ENCODE results near the gene CCL28.
"Not testable (repeated sequence)": the region's sequence is repeated elsewhere in the genome, so short reads cannot be mapped to it uniquely, and the experiment has no call there.

The CCL28 gene

DNA sequence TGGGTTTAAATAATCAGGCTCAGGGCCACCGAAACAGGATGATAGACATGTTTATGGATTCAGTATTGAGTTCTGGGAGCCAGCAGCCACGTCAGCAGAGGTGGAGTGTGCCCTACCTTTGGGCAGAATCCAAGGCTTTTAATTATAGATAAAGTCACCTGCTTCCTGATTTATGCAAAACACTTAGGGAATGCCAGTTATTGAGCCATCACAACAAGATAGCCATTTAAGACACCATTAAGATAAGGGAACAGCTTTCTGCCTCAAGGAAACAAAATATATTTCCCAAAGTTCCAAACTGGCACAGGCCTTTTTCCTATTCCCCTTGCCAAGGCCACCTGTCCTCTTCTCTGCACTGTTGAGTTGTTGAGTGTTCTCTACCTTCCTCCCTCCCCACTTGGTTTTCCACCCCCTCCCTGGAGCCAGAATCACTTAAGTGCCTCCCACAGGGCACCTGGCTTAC is 2.4 kb downstream of the CCL28 start:
- DNase-seq (ENCODE audit: low spot score) = no peak

DNA sequence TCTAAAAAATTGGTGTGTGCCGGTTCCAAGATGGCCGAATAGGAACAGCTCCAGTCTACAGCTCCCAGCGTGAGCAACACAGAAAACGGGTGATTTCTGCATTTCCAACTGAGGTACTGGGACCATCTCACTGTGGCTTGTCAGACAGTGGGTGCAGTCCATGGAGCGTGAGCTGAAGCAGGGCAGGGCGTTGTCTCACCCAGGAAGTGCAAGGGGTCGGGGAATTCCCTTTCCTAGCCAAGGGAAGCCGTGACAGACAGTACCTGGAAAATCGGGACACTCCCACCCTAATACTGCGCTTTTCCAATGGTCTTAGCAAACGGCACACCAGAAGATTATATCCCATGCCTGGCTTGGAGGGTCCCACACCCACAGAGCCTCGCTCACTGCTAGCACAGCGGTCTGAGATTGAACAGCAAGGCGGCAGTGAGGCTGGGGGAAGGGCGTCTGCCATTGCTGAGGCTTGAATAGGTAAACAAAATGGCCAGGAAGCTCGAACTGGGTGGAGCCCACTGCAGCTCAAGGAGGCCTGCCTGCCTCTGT is 9.6 kb downstream of the CCL28 start:
- not testable (repeated sequence) for DNase-seq (ENCODE audit: low spot score)

DNA sequence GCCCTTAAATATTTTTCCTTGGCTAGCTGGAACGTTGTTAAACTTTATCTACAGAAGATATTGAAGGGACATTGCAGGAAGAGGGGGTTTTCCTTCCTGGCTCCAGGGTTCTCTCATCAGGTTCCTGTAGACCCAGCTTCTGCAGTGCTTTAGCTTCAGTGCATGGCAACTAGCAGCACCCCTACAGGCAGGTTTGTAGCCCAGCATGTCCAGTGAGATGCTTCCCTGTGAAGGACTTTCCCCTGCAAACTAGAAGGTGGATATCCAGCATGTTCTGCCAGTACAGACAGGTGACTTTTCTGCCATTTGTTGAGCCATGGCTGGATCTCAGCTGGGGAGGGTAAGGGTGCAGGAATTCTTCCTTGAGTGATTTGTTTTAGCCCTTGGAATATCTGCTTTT is 10.4 kb downstream of the CCL28 start:
- DNase-seq (ENCODE audit: low spot score) = peak; percentile 79

DNA sequence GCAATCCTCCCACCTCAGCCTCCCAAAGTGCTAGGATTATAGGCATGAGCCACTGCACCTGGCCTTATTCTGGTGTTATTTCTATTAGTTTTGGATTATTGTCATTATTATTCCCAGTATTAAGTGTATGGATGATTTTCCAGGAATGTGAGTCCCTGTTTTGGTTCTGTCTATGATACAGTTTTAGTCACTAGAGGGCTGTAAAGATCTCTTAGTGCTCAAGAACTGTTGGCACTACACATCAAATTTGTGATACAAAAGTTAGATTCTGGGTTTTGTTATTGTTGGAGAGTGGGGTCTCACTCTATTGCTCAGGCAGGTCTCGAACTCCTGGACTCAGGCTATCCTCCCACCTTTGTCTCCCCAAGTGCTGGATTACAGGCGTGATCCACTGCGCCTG is 12.1 kb downstream of the CCL28 start:
- no peak for DNase-seq (ENCODE audit: low spot score)

DNA sequence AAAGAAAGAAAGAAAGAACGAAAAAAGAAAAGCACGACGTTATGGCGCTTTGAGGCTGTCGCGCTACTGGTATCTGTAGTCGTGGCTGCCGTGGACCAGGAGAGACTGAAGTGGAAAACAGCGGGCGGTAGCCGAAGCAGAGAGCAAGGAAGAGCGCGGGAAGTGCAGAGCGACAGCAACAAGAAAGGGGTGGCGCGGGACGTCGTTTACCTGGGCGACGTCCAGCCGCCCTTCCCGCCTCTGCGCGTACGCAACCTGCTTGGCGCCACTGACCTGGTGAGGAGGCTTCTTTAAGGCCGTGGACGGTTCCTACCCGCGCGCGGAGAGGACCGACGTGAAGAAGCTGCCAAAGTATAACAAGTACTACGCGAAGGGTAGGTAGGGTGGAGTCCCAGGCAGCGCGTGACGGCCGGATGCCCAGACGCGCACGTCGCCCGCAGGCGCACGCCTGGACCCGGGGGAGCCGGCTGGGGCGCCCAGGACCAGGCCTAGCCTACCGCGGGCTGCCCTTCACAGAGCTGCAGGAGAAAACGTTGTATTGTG is 15.4 kb downstream of the CCL28 start:
- no peak for DNase-seq (ENCODE audit: low spot score)

DNA sequence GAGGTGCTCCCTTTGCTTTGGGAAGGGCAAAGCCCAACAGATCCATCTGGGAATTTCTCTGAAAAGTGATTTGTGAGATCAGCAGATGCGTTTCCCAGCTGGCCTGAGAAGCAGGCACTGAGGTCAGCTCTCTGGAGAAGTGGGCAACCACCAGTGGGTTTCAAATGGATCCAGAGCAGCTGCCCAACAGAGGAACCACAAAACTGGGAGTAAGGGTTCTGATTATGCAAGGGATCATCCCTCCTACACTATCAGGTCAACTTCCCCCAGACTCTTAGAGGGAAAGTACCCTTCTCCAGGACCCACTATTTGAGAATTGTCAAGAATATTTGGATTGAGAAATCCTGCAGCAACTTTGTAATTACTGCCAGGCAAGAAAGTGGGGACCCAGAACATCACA is 21.7 kb downstream of the CCL28 start:
- DNase-seq (ENCODE audit: low spot score) = no peak

DNA sequence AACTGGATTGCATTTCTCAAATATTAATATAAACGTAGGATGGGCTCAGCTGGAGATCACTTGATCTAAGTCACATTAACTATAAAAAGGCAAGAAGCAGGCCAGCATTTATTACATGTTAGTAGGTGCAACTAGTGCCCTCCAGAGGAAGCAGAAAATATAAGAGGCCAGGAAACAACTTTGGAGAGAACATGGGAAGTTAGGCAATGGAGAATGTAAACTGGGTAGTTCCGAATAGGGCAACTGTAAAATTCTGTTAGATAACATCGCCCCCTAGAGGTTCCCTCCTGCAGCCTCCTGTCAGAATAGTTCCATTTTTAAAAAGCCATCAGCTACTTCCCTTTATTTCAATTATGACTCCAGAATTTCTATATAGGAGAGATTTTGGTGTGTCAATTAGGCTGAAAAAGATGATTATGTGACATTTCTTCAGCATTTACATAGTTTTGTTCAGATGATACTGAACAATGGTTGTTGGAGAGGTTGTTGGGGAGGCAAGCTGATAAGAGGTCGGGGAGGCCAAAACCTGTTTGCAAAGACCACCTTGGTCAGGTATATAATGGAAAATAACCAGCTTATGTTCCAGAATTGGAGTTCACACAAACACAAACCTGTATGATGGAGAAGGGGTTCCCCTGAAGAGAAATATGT is 22.4 kb downstream of the CCL28 start:
- DNase-seq (ENCODE audit: low spot score) = peak; percentile 88

DNA sequence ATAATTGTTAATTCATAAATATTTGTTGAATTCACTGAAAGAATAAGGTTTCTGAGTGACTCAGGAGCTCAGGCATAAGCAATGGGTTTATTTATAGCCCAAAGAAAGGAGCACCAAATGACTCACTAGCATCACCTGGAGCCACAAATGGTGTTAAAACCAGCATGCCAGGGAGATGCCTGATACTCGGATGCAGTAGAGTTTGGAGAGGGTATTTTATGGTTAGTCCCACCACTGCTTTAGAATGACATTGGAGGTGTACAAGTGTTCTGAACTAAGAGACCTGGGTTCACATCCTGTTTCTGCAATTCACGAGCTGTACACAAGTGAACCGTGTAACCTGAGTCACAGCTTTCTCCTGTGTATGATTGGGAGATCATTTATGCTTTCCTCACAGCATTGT is 25.2 kb downstream of the CCL28 start:
- DNase-seq (ENCODE audit: low spot score) = no peak

DNA sequence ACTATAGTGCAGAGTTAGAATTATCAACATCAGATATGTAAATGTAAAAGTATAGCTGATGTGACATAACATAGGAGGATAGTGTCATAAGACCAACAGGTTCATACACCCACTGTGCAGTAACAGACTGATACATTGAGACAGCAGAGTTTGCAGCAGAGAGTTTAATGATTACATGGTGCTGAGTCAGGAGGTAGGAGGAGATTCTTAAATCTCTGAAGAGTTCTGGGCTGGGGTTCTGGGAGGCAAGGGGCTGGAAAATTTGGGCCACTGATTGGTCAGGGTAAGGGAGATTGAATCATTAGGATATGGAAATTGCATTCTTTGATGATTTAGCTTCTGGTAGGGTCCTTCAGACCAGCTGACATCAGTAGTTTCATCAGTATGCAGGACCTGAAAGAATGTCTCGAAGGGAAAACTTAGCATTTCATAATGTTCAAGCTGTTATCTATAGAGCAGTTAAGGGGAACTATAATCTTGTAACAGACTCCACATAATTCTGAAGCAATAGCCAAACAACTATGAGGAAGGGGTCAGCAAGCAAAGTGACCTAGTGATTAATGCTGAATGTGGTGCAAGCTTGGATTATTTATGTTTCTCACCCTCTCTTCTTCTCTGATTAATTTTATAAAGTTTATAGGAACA is 35.6 kb downstream of the CCL28 start:
- no peak for DNase-seq (ENCODE audit: low spot score)

DNA sequence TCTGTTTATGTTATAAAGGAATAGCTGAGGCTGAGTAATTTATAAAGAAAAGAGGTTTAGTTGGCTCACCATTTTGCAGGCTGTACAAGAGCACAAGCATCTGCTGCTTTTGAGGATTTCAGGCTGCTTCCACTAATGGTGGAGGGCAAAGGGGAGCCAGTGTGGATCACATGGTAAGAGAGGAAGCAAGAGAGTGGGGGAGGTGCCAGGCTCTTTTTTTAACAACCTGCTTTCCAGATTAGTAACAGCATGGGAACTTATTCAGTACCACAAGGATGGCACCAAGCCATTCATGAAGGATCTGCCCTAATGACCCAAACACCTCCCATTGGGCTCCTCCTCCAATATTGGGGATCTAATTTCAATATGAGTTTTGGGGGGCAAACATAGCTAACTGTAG is 40.4 kb downstream of the CCL28 start:
- no peak for DNase-seq (ENCODE audit: low spot score)

DNA sequence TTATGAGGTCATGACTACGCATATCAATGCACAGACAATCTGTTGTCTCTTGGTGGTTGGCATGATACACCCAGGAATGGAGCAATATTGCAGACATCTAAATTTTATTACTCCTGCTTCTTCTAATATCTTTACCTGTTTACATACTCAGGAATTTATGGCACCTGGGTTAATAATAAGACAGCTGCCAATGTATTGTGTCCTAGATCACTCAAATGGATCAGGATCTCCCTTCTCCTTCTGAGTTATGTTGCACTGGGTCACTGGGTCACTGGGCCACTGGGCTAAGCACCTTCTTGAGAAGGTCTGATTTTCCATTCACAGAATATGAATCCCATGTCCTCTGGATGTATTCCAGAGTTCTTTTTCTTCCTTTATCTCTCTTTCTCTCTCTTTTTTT is 41.8 kb downstream of the CCL28 start:
- no peak for DNase-seq (ENCODE audit: low spot score)

DNA sequence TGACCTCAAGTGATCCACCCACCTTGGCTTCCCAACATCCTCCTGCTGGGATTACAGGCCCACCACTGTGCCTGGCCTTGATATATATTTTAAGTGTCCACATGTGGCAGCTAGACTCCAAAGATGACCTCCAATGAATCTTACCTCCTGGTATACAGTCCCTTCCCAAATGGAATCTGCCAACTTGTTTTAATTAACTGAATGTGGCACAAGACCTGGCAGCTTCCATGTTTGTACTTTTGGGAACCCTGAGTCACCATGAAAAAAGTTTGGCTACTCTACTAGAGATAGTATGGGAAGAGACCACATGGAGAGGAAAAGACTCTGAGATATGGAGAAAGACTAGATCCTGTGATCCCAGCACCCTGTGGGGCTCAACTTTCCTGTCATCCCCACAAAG is 42.5 kb downstream of the CCL28 start:
- no peak for DNase-seq (ENCODE audit: low spot score)

DNA sequence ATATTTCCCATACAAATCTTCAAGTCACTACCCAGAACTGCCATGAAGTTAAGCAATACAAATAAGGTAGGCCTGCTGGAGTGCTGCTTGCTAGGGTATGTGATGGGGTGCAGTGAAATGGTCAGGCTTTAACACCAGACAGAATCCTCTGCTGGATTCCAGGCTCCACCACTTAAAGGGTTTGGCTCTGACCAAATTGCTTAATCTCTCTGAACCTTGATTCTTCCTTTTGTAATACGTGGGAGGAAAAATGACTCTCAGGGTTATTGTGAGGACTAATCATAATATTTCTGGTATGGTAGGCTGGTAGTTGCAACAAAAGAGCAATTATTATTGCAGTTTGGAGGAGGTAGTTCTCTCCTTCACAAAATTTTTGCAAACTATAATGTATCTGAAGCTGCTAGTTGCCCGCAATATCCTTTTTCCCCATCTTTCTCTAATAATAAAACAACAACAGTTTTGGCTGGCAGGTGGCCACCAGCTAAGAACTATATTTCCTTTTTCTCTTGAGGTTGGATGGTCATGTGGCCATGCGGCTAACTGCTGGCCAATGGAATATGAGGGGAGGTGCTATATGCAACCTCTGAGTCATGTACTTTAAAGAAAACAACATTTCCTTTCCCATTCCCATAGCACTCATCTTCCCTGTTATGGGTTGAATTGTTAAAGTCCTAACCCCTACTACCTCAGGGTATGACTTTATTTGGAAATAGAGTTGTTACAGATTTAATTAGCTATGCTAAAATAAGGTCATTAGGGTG is 44.1 kb downstream of the CCL28 start:
- no peak for DNase-seq (ENCODE audit: low spot score)

DNA sequence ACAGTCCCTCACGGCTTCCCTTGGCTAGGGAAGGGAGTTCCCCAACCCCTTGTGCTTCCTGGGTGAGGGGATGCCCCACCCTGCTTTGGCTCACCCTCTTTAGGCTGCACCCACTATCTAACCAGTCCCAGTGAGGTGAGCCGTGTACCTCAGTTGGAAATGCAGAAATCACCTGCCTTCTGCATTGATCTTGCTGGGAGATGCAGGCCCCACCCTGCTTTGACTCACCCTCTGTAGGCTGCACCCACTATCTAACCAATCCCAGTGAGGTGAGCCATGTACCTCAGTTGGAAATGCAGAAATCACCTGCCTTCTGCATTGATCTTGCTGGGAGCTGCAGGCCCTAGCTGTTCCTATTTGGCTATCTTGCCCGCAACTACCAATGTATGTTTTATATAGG is 44.7 kb downstream of the CCL28 start:
- DNase-seq (ENCODE audit: low spot score) = no peak

DNA sequence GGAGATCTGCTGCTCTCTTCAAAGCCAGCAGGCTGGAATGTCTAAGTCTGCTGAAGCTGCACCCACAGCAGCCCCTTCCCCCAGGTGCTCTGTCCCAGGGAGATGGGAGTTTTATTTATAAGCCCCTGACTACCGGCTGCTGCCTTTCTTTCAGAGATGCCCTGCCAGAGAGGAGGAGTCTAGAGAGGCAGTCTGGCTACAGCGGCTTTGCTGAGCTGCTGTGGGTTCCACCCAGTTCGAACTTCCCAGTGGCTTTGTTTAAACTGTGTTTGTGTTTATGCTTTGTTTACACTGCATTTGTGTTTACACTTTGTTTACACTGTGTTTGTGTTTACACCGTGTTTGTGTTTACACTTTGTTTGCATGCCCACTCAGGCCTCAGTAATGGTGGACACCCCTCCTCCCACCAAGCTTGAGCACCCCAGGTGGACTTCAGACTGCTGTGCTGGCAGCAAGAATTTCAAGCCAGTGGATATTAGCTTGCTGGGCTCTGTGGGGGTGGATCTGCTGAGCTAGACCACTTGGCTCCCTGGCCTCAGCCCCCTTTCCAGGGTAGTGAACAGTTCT is 45.4 kb downstream of the CCL28 start:
- not testable (repeated sequence) for DNase-seq (ENCODE audit: low spot score)

DNA sequence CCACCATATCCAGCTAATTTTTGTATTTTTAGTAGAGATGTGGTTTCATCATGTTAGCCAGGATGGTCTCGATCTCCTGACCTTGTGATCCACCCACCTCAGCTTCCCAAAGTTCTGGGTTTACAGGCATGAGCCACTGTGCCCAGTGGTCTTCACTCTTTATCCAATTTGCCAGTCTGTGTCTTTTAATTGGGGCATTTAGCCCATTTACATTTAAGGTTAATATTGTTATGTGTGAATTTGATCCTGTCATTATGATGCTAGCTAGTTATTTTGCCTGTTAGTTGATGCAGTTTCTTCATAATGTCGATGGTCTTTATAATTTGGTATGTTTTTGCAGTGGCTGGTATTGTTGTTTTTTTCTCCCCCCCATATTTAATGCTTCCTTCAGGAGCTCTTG is 47.0 kb downstream of the CCL28 start:
- not testable (repeated sequence) for DNase-seq (ENCODE audit: low spot score)

DNA sequence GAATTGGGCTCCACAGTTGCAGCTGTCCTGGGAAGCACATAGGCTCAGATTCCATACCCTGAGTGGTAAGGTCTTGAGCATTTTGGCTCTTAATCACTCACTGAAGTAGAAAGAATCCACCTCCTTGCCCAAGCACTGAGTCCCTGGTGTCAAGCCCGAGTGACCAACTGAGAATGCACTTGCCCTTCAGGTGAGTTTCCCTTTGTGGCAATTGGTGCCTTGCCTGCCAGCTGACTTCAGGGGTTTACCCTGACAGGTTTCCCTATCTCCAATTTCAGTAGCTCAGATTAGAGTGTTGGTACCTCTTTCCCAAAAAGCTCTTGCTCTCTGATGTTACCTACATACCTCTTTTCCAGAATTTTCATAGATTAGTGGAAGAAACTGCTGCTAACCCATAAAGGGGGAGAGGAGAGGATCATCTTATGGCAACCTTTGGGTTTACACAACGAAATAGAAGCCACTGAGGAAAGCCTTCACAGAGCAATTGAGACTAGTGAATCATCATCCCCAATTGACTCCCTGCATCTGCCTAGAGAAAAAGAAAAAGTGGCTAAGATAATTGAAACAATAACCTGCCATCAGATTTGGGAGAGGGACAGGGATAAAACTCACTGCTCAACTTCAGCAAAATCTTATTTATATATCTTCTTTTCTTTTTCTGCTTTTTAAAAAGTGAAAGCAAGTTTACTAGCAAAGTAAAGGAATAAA is 48.6 kb downstream of the CCL28 start:
- DNase-seq (ENCODE audit: low spot score) = no peak

DNA sequence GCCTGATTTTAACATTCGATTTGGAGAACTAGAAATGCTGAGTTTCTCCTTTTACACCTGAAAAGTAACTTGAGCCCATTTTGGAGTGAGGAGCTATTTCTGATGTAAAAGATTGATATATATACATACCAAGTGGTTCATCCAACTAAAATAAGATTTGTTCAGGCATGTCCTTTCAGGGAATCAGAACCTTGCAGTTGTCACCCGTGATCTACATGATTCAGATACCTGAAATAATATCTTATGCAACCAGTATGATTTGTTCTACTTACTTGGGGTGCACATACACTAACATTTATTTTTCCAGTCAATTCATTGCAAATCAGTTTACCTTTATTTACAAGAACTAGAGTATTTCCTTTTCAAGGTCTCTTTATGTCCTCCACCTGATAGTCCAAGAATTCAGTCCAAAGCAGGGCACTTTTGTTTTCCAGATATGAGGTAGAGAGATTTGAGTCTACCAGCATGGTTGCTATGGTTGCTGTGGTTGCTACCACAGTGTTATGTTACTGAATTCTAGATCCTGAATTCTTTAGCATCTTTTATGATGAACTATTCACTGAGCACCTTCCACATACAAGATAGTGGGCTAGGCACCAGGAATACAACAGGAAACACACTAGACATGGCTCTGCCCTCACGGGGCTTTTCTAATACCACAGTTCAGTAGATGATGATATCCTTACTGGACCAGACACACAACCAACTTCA is 49.3 kb downstream of the CCL28 start:
- DNase-seq (ENCODE audit: low spot score) = no peak

DNA sequence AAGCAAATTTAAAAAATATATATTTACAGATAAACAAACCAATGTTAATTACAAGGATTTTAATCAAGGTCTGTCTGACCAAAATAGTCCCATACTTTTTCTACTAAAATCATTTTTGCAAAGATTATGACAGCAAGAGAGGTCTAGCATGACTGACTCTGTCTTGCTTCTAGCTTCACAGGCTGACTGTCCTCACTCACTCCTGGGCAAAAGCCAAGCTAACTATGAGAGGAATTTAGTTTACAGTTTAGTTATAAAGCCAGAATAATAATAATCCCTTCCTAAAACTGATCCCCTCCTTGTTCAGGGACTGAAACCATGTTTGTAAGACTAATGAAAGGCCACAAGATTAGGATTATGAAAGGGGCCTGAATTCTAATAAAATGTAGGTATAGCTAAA is 53.5 kb downstream of the CCL28 start:
- DNase-seq (ENCODE audit: low spot score) = no peak

DNA sequence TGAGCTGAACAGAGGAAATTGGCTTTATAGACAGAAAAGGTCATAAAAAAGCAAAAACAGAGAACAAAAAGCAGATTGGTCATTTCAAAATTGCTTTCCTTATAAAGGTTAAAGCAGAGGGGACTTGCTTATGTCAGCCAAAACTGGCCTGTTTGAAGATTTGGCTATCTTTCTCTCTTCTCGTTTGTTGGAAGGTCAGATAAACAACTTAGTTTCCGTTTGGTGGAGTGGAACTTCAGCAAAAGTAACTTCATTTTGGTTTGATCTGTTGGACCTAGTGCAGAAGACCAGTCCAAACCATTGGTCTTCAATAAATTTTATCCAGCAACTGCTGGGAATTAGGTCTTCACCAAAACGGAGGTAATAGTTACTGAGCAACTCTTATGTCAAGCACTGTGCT is 53.9 kb downstream of the CCL28 start:
- no peak for DNase-seq (ENCODE audit: low spot score)

DNA sequence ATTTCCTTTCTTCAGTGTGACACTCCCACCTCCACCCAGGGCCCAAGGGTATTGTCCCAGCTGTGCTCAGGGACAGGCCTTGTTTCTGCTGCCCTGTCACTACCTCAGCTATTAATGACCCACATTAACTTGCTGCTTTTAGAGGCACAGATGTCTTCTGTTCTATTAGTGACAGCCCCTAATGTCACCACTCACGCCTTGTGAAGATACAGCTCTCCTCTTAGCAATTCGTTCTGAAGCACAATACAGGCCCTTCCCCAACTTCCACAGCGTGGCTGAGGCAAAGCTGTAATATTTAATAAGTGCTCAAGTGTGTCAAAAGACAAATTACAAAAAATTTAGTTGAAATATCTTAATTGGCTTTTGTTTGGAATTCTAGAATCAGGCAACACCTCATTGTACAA is 54.3 kb downstream of the CCL28 start:
- DNase-seq (ENCODE audit: low spot score) = no peak

Data from HuH-7.5 (cell line).